AG04450 (cell line): ENCODE measurements around the gene PCYOX1L. TPM values are rescaled to one million over a fixed set of nuclear protein-coding genes. Genes with fewer than 3 reads are reported as not detected.

ENCODE experiments used
- CTCF ChIA-PET: fragments of 300-600, 350-600 bp; formaldehyde crosslinking; extraction: SDS; loops from one replicate; lab custom pipeline; 2022; ENCODE audit warnings: antibody characterized with exemption, inconsistent platforms; lab: Charles Lee
- POLR2A ChIA-PET: fragments of 350-600 bp; formaldehyde crosslinking; extraction: SDS; loops from one replicate; lab custom pipeline; 2021; ENCODE audit warnings: antibody characterized with exemption, inconsistent platforms; lab: Yijun Ruan, JAX
- DNase-seq: peaks from one replicate; pipeline ENCODE4 v3.0.0-alpha.2; 2011; ENCODE audit warnings: low read depth, low spot score
- H3K27ac ChIP-seq: one replicate; pipeline ENCODE4 v1.5.1; 2012; ENCODE audit warnings: low read depth, low read length, control low read depth
- H3K27me3 ChIP-seq: one replicate; pipeline ENCODE4 v1.6.0; 2012; ENCODE audit warnings: low read length; ENCODE audit not compliant: control insufficient read depth, insufficient read depth
- H3K4me3 ChIP-seq: 2 replicates; pipeline ENCODE4 v1.5.1; 2011; ENCODE audit warnings: mild to moderate bottlenecking, low read depth, low read length, control low read depth
- H3K9me3 ChIP-seq: 2 replicates; pipeline ENCODE4 v1.5.1; 2012; ENCODE audit warnings: low read length; ENCODE audit not compliant: control insufficient read depth, insufficient read depth
- CTCF ChIP-seq: IDR thresholded peaks from 2 replicates; pipeline ENCODE4 v1.5.1; 2011; ENCODE audit warnings: low read depth, low read length, control low read depth, inconsistent platforms
- polyA plus RNA-seq: library from polyadenylated mRNA; depleted of rRNA; stranded (reverse); fragments of >200 nt; gene quantifications from 2 replicates; pipeline ENCODE4 v1.2.3, GENCODE V29; 2011

Gene PCYOX1L
- polyA plus RNA-seq, 1 experiment = 11.0 TPM

GRCh38 chr5:149323621-149324205 lies 34.1 kb upstream of the PCYOX1L start:
- Histone ChIP-seq H3K27me3 (no peaks in the 10 kb centered on the region), H3K9me3 (no peaks in the 10 kb centered on the region), H3K4me3 (no peak overlapping the region), H3K27ac (no peak overlapping the region)
- DNase-seq = no peak
- CTCF ChIA-PET = interaction anchor here (0.7 to 1.9 kb wide), 6 partner anchors 9 to 295 kb away, joined by 3 to 7 read pairs (median 4); partner anchors contain the start of gene GRPEL2
- TF ChIP-seq CTCF = no peak
- POLR2A ChIA-PET = no interaction called here

- H3K27me3 ChIP-seq = no peaks in the 10 kb centered on the region
- no peak for DNase-seq
- no peak for TF ChIP-seq CTCF
- H3K27ac ChIP-seq = no peak overlapping the region
- H3K4me3 ChIP-seq = no peak overlapping the region
- POLR2A ChIA-PET = interaction anchor here (1.8 kb wide), 1 partner anchor 21 kb away, joined by 6 read pairs; the partner anchor contains the start of gene GRPEL2
- CTCF ChIA-PET = interaction anchor here (0.6 to 1.9 kb wide), 3 partner anchors 20 to 63 kb away, joined by 3 to 7 read pairs (median 4); partner anchors contain the start of gene GRPEL2
- H3K9me3 ChIP-seq = no peaks in the 10 kb centered on the region
These were observed 33.2 kb upstream of the PCYOX1L start for GRCh38 chr5:149324641-149325040.

GRCh38 chr5:149325166-149325735 lies 32.6 kb upstream of the PCYOX1L start:
- ChIA-PET POLR2A (interaction anchor here (1.8 kb wide), 1 partner anchor 20 kb away, joined by 6 read pairs; the partner anchor contains the start of gene GRPEL2), CTCF (interaction anchor here (0.6 to 1.9 kb wide), 4 partner anchors 10 to 64 kb away, joined by 3 to 7 read pairs (median 4); partner anchors contain the start of gene GRPEL2)
- no peak overlapping the region for H3K4me3 ChIP-seq
- no peak overlapping the region for H3K27ac ChIP-seq
- no peak for DNase-seq
- TF ChIP-seq CTCF = no peak
- H3K9me3 ChIP-seq = no peaks in the 10 kb centered on the region
- H3K27me3 ChIP-seq = no peaks in the 10 kb centered on the region

- POLR2A ChIA-PET = interaction anchor here (1.8 kb wide), 1 partner anchor 19 kb away, joined by 6 read pairs; the partner anchor contains the start of gene GRPEL2
These were observed 32.0 kb upstream of the PCYOX1L start for GRCh38 chr5:149325894-149326293.

More at GRCh38 chr5:149325894-149326293, 32.0 kb upstream of the PCYOX1L start:
- CTCF ChIA-PET = interaction anchor here (1.1 to 1.3 kb wide), 2 partner anchors 9 to 46 kb away, joined by 3 to 4 read pairs; no protein-coding TSS in a partner anchor
- Histone ChIP-seq H3K4me3 (no peak overlapping the region), H3K27me3 (no peaks in the 10 kb centered on the region), H3K9me3 (no peaks in the 10 kb centered on the region), H3K27ac (no peak overlapping the region)
- no peak for DNase-seq
- TF ChIP-seq CTCF = no peak
